Upper lobe of right lung (tissue), 1 donor: ENCODE data around the gene RSPH6A. TPM values are rescaled to one million over a fixed set of nuclear protein-coding genes. Genes with fewer than 3 reads are reported as not detected.
A peak's percentile ranks its signal among the peaks of the same experiment; 100 is the strongest.

ENCODE experiments used
- ATAC-seq: fragments of 200-7000 bp; cut with Tn5 transposase; one replicate; pipeline ENCODE4 v1.9.1; 2020; ENCODE audit warnings: mild to moderate bottlenecking, moderate library complexity
- DNase-seq: peaks from one replicate; pipeline ENCODE4 v3.0.0-alpha.2; 2020
- H3K27ac ChIP-seq: fragments of 200-600 bp; one replicate; pipeline ENCODE4 v1.8.0; 2022
- H3K27me3 ChIP-seq: fragments of 200-600 bp; one replicate; pipeline ENCODE4 v1.8.0; 2022; ENCODE audit warnings: mild to moderate bottlenecking
- H3K36me3 ChIP-seq: fragments of 200-600 bp; one replicate; pipeline ENCODE4 v1.8.0; 2022
- H3K4me1 ChIP-seq: fragments of 200-600 bp; one replicate; pipeline ENCODE4 v1.8.0; 2022
- H3K4me3 ChIP-seq: fragments of 200-600 bp; one replicate; pipeline ENCODE4 v1.8.0; 2022; ENCODE audit warnings: mild to moderate bottlenecking
- H3K9me3 ChIP-seq: fragments of 200-600 bp; one replicate; pipeline ENCODE4 v1.8.0; 2022
- intact Hi-C: fragments of 100-400 bp; cut with DNase I; formaldehyde crosslinking; loops from one replicate; pipeline ENCODE4 v1.11.0; 2022
- total RNA-seq: library from RNA; stranded (reverse); fragmentation: NEBNext Ultra II Directional; extraction: Animal tissue kit (Norgen Biotek cat#: 25700); gene quantifications from one replicate; pipeline ENCODE4 v1.2.1, GENCODE V29; 2021
- TF ChIP-seq, protein P1 (sequence below): fragments of 200-600 bp; IDR thresholded peaks from one replicate; pipeline ENCODE4 v1.8.0; 2022; ENCODE audit warnings: antibody characterized with exemption
- donor health status: DM: no; HTN: yes; CAD: no; lungs with severe emphysema.

RSPH6A gene
- total RNA-seq, 1 donor from 2014 or later: 0.38 TPM

GRCh38 chr19:45862271-45862563, 47.1 kb upstream of the RSPH6A start:
- no peaks in the 10 kb centered on the region for H3K9me3 ChIP-seq
- intact Hi-C loops: no loop called here
- DNase-seq (no peak), ATAC-seq (no peak)
- peaks cover 28% of the 10 kb centered on the region for H3K36me3 ChIP-seq
- peaks cover 16% of the 10 kb centered on the region for H3K27me3 ChIP-seq
- TF ChIP-seq, protein P1, sequence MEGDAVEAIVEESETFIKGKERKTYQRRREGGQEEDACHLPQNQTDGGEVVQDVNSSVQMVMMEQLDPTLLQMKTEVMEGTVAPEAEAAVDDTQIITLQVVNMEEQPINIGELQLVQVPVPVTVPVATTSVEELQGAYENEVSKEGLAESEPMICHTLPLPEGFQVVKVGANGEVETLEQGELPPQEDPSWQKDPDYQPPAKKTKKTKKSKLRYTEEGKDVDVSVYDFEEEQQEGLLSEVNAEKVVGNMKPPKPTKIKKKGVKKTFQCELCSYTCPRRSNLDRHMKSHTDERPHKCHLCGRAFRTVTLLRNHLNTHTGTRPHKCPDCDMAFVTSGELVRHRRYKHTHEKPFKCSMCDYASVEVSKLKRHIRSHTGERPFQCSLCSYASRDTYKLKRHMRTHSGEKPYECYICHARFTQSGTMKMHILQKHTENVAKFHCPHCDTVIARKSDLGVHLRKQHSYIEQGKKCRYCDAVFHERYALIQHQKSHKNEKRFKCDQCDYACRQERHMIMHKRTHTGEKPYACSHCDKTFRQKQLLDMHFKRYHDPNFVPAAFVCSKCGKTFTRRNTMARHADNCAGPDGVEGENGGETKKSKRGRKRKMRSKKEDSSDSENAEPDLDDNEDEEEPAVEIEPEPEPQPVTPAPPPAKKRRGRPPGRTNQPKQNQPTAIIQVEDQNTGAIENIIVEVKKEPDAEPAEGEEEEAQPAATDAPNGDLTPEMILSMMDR: no peak
- H3K4me1 ChIP-seq: peaks cover 16% of the 10 kb centered on the region
- peak overlapping the region; percentile 90 for H3K27ac ChIP-seq
- H3K4me3 ChIP-seq: peak overlapping the region; percentile 97

DNA sequence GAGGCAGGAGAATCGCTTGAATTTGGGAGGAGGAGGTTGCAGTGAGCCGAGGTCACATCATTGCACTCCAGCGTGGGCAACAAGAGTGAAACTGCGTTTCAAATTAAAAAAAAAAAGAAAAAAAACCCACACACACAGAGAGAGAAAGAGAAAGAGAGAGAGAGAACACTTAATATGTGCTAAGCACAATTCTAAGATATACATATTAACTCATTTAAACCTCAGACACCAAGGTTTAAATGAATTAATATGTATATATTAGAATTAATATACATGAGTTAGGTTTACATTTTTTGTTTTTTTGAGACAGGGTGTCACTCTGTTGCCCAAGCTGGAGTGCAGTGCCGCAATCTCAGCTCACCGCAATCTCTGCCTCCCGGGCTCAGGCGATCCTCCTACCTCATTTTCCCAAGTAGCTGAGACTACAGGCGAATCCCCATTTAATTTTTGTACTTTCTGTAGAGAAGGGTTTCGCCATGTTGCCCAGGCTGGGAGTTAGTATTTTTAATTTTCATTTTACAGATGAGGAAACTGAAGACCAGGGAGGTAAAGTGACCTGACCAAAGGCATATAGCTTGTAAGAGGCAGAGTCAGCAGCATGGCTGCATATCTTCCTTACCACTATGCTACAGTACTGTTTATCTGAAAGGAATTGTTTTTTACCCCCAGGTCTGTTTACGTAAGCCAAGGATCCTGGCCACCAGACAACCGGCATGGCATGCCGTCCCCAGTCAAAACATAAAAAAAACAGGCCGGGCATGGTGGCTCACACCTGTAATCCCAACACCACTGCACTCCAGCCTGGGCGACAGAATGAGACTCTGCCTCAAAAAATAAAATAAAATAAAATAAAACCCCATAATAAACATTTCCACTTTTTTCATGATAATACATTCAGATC, 45.5 kb upstream of the RSPH6A start:
- H3K4me1 ChIP-seq: peaks cover 16% of the 10 kb centered on the region
- TF ChIP-seq, protein P1: no peak
- H3K27ac ChIP-seq: no peak overlapping the region
- peaks cover 39% of the 10 kb centered on the region for H3K36me3 ChIP-seq
- no peak for ATAC-seq
- peaks cover 16% of the 10 kb centered on the region for H3K27me3 ChIP-seq
- H3K4me3 ChIP-seq: no peak overlapping the region
- no peaks in the 10 kb centered on the region for H3K9me3 ChIP-seq
- intact Hi-C loops: no loop called here
- no peak for DNase-seq

- no peak for ATAC-seq
- Histone ChIP-seq H3K27me3 (no peaks in the 10 kb centered on the region), H3K27ac (no peak overlapping the region), H3K9me3 (no peaks in the 10 kb centered on the region), H3K36me3 (peaks cover 78% of the 10 kb centered on the region), H3K4me3 (no peak overlapping the region), H3K4me1 (no peaks in the 10 kb centered on the region)
- TF ChIP-seq, protein P1: no peak
- no peak for DNase-seq
- intact Hi-C loops: no loop called here
These were observed 39.2 kb upstream of the RSPH6A start for GRCh38 chr19:45854167-45854778.

- TF ChIP-seq, protein P1: no peak
- Histone ChIP-seq H3K27ac (no peak overlapping the region), H3K27me3 (no peaks in the 10 kb centered on the region), H3K9me3 (no peaks in the 10 kb centered on the region), H3K36me3 (peaks cover 80% of the 10 kb centered on the region), H3K4me1 (no peaks in the 10 kb centered on the region), H3K4me3 (no peak overlapping the region)
- peak; percentile 97 for ATAC-seq
- peak; percentile 91 for DNase-seq
- intact Hi-C loops: no loop called here
These were observed 37.9 kb upstream of the RSPH6A start for GRCh38 chr19:45852983-45853382.

GRCh38 chr19:45852145-45852750, 37.1 kb upstream of the RSPH6A start:
- DNase-seq (no peak), ATAC-seq (no peak)
- H3K27ac ChIP-seq: no peak overlapping the region
- no peak overlapping the region for H3K4me3 ChIP-seq
- H3K4me1 ChIP-seq: no peaks in the 10 kb centered on the region
- H3K36me3 ChIP-seq: peaks cover 85% of the 10 kb centered on the region
- TF ChIP-seq, protein P1: no peak
- intact Hi-C loops: no loop called here
- no peaks in the 10 kb centered on the region for H3K9me3 ChIP-seq
- no peaks in the 10 kb centered on the region for H3K27me3 ChIP-seq
